Epithelial cell of prostate (primary cell): ENCODE data around the gene FOXP1.

Experiments used
- DNase-seq: peaks from one replicate; pipeline ENCODE4 v3.0.0-alpha.2; 2011; ENCODE audit warnings: low read depth, low spot score
- H3K27ac ChIP-seq: fragments of 450-650 bp; 2 replicates; pipeline ENCODE4 v1.5.1; 2017; ENCODE audit warnings: mild to moderate bottlenecking

The FOXP1 gene

DNA sequence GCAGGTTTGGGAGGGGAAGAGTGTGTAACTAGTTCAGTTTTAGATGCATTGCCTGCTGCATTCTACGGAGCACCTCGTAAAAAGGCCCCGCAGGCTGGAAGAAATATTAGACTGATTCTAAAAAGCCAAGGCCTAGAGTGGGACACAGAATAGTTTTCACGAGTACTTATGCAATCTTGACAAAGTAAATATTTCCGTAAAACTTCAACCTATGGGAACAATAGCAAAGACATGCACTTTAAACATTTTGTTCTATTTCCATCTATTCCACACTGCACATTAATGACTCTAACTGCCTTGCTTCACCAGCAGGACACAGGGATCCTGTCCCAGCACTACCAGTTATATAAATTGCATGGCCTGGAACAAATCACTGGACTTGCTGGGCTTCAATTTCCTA is 260.0 kb downstream of the FOXP1 start:
- no peak for DNase-seq
- H3K27ac ChIP-seq: no peak overlapping the region

GRCh38 chr3:71322154-71322553 is 261.4 kb downstream of the FOXP1 start:
- no peak for DNase-seq
- no peak overlapping the region for H3K27ac ChIP-seq

- DNase-seq: no peak
- H3K27ac ChIP-seq: no peak overlapping the region
Observed at GRCh38 chr3:71319771-71320170, 263.8 kb downstream of the FOXP1 start.

- DNase-seq: no peak
- no peak overlapping the region for H3K27ac ChIP-seq
Observed at GRCh38 chr3:71318458-71318827, 265.1 kb downstream of the FOXP1 start.

DNA sequence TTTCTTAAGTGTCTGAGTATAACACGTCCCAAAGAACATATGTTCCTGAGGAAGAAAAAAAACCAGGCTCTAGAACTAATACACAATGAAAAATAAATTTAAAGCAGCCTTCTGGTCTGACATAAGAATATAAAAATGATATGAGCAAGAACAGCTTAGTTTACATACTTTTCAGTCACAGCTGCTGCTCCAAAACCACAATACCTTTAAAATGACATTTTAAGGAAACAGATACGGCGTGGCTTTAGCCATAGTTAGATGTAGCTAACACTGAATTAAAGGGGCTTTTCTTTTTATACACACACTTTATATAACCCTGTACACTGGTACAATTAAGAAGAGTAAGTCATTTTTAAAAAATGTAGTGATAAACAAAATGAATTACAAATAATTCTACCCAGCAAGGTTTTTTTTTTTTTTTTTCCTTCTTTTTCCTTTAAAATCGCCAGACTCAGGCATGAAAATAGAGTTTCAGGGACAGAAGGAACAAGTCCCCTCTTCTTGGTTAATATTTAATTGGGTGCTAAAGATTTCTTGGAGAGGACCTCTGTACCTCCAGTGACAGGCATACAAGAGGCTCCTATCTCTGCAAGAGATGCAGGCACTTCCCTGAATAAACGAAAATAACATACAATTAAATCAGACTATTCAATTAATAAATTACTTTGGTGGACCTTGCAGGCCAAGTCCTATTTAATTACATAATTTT is 265.6 kb downstream of the FOXP1 start:
- no peak for DNase-seq
- no peak overlapping the region for H3K27ac ChIP-seq

DNA sequence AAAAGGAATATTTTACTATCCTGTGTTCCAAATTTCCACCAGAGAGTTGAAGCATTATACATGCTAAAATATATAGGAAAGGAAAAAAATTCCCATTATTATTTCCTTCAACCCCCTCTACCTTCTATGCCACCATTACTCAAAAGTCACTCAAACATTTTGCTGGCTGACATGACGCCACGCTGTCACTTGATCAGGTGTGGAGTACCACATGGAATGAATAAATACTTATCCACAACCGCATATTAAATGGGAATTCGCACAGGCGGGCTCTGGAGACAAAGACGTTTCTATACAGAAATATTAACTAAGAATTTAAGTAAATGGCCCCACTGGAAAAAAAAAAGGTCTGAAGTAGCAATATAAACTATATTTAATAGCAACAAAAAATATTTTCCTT is 266.4 kb downstream of the FOXP1 start:
- no peak overlapping the region for H3K27ac ChIP-seq
- no peak for DNase-seq

DNA sequence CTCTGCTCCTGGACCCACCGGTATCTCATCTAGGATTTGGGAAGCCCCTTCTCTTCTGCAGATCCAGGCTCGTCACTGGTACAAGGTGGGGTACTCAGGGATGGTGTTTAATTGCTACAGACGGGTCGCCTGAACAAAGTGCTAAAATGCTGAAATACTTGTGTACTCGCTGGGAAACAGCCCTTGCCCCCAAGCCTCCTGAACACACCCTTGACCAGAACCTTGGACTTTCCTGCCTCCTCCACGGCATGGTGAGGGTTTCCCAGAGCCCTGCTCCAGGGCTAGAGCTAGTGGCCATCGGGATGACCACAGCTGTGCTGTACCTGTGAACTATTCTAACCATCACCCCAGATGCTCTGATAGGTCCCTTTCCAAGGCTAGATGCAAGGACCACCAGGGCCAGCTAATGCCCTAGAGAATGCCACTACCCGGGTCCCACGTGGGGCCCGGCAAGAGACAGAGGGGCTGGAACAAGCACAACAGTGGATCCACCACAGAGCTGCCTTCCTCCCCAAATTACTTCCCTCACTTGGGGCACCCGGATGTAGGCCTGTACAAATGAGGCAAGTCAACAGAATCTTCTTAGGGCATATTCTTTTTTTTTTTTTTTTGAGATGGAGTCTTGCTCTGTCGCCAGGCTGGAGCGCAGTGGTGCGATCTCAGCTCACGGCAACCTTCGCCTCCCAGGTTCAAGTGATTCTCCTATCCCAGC is 267.3 kb downstream of the FOXP1 start:
- DNase-seq: no peak
- H3K27ac ChIP-seq: no peak overlapping the region

- H3K27ac ChIP-seq: no peak overlapping the region
Observed at GRCh38 chr3:71315431-71315830, 268.1 kb downstream of the FOXP1 start.

GRCh38 chr3:71313844-71314243 is 269.7 kb downstream of the FOXP1 start:
- DNase-seq: no peak
- H3K27ac ChIP-seq: no peak overlapping the region

More at GRCh38 chr3:71315431-71315830, 268.1 kb downstream of the FOXP1 start:
- DNase-seq: no peak

DNA sequence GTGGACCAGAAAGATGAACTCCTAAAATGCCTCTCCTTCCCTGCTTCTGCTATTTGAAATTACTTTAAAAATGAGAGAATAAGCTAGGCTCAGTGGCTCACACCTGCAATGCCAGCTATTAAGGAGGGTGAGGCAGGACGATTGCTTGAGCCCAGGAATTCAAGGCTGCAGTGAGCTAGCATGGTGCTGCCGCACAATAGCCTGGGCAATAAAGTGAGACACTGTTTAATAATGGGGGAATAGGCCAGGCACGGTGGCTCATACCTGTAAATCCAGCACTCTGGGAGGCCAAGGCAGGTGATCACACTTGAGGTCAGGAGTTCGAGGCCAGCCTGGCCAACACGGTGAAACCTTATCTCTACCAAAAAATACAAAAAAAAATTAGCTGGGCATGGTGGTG is 271.1 kb downstream of the FOXP1 start:
- no peak for DNase-seq
- H3K27ac ChIP-seq: no peak overlapping the region

DNA sequence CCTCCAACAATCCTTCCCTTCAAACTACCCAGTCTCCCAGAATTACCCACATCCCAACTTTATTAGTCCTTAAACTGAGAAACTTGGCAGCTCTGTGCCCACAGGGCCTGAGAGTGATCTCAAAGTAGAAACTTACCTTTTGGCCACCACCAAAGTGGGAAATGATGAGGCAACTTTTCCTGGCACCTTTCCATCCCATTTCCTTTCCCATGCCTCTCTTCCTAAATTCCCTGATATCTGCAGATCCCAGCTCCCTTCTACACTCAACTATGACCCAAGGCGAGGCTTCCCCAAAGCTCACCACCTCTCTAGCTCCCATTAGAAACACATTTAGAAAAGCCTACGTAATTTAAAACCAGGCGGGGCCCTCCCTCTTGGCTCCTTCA is 271.9 kb downstream of the FOXP1 start:
- H3K27ac ChIP-seq: no peak overlapping the region
- DNase-seq: no peak

DNA sequence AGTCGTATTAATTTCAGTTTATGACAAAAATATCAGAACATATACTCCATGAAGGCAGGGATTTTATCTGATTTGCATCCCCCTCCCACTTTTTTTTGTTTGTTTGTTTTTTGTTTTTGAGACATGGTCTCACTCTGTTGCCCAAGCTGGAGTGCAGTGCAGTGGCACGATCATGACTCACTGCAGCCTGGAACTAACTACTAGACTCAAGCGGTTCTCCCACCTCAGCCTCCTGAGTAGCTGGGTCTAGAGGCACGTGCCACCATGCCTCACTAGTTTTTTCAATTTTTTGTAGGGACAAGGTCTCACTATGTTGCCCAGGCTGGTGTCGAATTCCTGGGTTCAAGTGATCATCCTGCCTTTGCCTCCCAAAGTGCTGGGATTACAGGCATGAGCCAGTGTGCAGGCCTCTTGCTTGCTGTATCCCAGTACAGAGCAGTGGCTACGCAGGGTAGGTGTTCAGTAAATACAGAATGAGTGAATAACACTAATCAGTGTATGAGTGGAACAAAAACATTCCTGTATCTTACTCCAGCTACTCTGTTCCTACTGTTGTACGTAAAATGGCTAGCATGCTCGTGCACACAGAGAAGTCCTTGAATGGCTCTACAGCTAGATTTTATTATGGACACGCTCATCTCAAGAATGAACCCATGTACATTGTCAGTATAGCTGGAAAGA is 272.4 kb downstream of the FOXP1 start:
- no peak overlapping the region for H3K27ac ChIP-seq
- no peak for DNase-seq

DNA sequence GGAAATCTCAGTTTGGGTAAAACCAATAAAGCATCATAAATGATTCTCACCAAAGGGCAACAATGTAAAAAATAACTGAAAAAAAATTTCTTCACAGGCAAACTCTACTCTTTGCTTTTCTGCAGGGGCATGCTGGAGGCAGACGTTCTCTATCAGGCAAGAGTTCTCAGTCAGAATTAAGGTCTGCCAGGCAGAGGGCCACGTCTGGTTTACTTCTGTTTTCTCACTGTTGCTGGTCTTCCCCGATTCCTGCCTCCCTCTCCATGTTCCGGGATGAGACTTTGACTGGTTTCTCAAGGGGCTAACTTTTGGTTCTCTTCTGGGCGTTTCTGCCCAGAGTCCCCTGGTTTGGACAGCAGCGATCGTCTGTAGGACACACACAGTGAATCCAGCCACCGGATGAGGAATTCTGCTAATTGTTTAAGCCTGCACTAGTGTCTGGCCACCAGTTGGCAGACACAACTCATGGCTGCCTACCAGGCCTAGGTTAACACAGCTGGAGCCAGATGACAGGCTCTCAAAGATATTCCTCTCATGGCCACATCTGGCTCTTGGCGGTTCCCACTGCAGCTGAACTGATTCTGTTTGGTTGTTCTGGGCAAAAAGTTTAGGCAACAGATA is 273.1 kb downstream of the FOXP1 start:
- no peak overlapping the region for H3K27ac ChIP-seq
- DNase-seq: no peak

DNA sequence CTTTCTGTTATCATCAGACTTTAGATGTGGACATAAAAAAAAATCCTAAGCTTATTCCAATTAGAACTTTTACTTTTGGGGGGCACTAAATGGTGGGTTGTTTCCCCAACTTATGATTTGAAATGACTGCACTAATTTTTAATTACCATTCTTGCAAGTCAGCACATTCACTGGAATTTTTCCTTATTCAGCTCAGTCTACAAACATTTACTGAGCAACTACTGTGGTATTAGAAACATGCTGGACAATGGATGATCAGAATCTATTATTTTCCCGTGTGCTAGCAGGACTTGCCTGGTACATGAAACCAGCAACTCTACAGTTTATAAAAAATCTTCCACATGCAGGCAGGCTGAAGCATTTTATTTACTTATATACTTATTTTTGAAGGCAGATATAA is 273.6 kb downstream of the FOXP1 start:
- no peak overlapping the region for H3K27ac ChIP-seq
- DNase-seq: no peak

- H3K27ac ChIP-seq: no peak overlapping the region
- no peak for DNase-seq
Observed at GRCh38 chr3:71309342-71309741, 274.2 kb downstream of the FOXP1 start.

- no peak for DNase-seq
- H3K27ac ChIP-seq: no peak overlapping the region
Observed at GRCh38 chr3:71308836-71309235, 274.7 kb downstream of the FOXP1 start.

DNA sequence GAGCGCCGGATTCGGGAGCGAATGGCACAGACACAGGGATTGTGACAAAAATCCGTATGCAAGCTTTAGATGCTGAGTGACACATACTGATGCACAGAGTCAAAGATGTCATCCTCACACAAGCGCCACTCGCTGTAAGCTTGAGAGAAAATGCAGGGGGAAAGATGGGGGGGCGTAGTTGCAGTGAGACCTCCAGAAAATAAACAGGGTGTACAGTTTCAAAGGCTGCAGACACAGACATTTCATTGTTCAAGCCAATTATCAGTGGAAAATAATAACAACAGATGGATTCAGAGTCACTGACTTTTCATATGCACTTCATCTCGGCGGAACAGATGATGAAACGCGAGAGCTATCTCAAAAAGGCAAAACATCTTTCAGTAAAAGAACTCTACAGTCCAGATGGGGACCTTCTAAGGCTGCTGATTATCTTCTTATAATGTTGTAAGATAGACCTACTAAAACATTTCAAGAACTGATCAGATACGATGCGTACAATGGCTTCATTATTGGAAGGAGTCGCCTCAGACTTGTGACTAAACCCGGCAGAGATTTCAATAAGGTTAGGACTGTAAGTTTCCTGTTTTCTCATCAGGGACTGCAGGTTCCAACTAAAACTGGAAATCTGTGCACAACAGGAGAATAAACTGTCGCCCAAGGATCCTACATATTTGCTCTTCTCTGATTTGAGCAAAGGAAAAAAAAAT is 275.4 kb downstream of the FOXP1 start:
- no peak overlapping the region for H3K27ac ChIP-seq
- no peak for DNase-seq

GRCh38 chr3:71305231-71306206 is 278.0 kb downstream of the FOXP1 start:
- no peak for DNase-seq
- H3K27ac ChIP-seq: peak overlapping the region; percentile 21

- no peak for DNase-seq
- no peak overlapping the region for H3K27ac ChIP-seq
Observed at GRCh38 chr3:71304684-71305083, 278.8 kb downstream of the FOXP1 start.
